ENCODE results near the gene H2BK1. TPM values are rescaled to one million over a fixed set of nuclear protein-coding genes. Genes with fewer than 3 reads are reported as not detected.

H2BK1 gene
- total RNA-seq, 2 donors from 2014 or later: not detected

DNA sequence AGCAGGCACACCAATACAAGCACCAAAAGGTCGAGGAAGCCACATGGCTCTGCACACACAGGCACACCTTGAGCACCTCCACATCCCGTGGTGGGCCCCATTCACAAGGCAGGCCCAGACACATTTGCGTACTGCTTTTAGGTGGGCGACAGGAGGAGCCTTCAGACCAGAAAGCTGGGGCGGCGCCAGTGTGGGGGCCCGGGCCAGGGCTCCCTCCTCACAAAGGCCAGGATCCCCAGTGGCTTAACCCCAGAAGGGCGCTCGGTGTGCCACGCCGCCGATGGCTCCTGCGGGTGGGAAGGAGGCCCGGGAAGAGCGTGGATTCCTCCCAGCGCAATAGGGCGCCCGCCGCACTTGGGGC, 41.0 kb upstream of the H2BK1 start:
- H3K27ac Mint-ChIP-seq: no peak overlapping the region
- peaks cover 29% of the 10 kb centered on the region for H3K4me1 ChIP-seq (ENCODE audit: control insufficient read depth, insufficient read depth, low read length)
- peak overlapping the region; percentile 74 for H3K4me3 Mint-ChIP-seq

DNA sequence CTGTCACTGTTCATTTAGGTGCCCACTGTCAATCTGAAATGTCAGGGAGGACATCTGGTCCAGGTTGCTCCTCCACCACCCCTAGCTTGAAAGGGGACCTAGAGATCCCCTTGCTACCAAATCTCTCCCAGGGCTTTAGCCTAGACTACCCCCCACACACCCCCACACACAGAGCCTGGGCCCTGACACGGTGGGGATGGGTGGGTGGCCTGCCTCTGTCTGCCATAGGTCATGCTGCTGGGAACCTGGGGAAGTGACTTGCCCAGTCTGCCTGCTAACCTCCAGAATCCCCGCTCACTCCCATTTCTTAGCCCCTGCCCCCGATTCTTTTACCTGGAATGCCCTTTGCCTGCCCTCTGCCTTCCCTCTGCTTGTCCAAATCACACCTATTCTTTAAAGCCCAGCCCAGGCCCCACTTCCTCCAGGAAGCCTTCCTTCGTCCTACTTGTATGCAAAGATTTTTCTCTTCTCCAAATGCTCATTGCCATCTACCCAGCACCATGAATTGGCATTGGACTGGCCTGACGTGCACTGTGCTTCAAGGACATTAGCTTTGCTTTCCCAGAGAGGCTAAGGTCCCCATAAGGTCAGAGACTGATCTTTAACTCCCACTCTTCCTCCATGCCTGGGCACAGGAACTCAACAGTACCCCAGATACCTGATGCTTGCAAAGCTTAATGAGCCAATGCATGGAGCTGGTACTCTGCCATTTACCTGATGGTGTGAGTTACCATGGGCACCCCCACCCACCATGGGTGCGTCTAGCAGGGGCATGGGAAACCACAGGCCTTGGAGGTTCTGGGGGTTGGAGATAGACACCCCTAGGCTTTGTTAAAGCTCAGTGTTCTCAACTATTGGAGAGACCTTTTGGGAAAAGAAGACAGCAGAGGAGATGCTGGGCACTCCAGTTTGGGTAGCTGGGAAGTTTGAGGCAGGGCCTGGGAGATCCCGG, 40.2 kb upstream of the H2BK1 start:
- Histone ChIP-seq H3K4me3 (ENCODE audit: low read length) (peak overlapping the region; percentile 48), H3K27ac (ENCODE audit: low read depth, low read length) (no peak overlapping the region), H3K9ac (ENCODE audit: extremely low read depth, low read length, poor library complexity, severe bottlenecking) (no peak overlapping the region), H3K36me3 (ENCODE audit: control insufficient read depth, insufficient read depth, low read length) (no peaks in the 10 kb centered on the region), H3K9me3 (ENCODE audit: control insufficient read depth, low read length) (no peaks in the 10 kb centered on the region), H3K4me1 (ENCODE audit: control insufficient read depth, insufficient read depth, low read length) (peaks cover 29% of the 10 kb centered on the region), H3K27me3 (ENCODE audit: control insufficient read depth, insufficient read depth, low read length, poor library complexity, severe bottlenecking) (no peaks in the 10 kb centered on the region)
- TF ChIP-seq, protein P1, sequence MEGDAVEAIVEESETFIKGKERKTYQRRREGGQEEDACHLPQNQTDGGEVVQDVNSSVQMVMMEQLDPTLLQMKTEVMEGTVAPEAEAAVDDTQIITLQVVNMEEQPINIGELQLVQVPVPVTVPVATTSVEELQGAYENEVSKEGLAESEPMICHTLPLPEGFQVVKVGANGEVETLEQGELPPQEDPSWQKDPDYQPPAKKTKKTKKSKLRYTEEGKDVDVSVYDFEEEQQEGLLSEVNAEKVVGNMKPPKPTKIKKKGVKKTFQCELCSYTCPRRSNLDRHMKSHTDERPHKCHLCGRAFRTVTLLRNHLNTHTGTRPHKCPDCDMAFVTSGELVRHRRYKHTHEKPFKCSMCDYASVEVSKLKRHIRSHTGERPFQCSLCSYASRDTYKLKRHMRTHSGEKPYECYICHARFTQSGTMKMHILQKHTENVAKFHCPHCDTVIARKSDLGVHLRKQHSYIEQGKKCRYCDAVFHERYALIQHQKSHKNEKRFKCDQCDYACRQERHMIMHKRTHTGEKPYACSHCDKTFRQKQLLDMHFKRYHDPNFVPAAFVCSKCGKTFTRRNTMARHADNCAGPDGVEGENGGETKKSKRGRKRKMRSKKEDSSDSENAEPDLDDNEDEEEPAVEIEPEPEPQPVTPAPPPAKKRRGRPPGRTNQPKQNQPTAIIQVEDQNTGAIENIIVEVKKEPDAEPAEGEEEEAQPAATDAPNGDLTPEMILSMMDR (conservative IDR thresholded peaks at IDR 0.05): no peak
- WGBS, 2 experiments (ENCODE audit: insufficient coverage in 1 of 2, insufficient read length in 1 of 2): 70 to 75% methylated on average over 5 to 7 of the region's 7 CpGs
- H3K4me3 Mint-ChIP-seq: peak overlapping the region; percentile 74
- H3K27ac Mint-ChIP-seq: peak overlapping the region; percentile 66
- H3K4me1 Mint-ChIP-seq: peaks cover 47% of the 10 kb centered on the region
- H3K36me3 Mint-ChIP-seq (ENCODE audit: low read depth): no peaks in the 10 kb centered on the region
- H3K27me3 Mint-ChIP-seq (ENCODE audit: insufficient read depth): peaks cover 54% of the 10 kb centered on the region
- no peaks in the 10 kb centered on the region for H3K9me3 Mint-ChIP-seq
- no peak for DNase-seq

More for the DNA sequence above, 41.0 kb upstream of the H2BK1 start:
- Mint-ChIP-seq H3K4me1 (peaks cover 44% of the 10 kb centered on the region), H3K36me3 (ENCODE audit: low read depth) (no peaks in the 10 kb centered on the region), H3K27me3 (ENCODE audit: insufficient read depth) (peaks cover 55% of the 10 kb centered on the region), H3K9me3 (no peaks in the 10 kb centered on the region)
- Histone ChIP-seq H3K9ac (ENCODE audit: extremely low read depth, low read length, poor library complexity, severe bottlenecking) (no peak overlapping the region), H3K27ac (ENCODE audit: low read depth, low read length) (peak overlapping the region; percentile 57), H3K4me3 (ENCODE audit: low read length) (no peak overlapping the region), H3K27me3 (ENCODE audit: control insufficient read depth, insufficient read depth, low read length, poor library complexity, severe bottlenecking) (no peaks in the 10 kb centered on the region), H3K36me3 (ENCODE audit: control insufficient read depth, insufficient read depth, low read length) (no peaks in the 10 kb centered on the region), H3K9me3 (ENCODE audit: control insufficient read depth, low read length) (no peaks in the 10 kb centered on the region)
- 19 to 22% methylated on average over 7 to 19 of the region's 19 CpGs for WGBS, 2 experiments (ENCODE audit: insufficient coverage in 1 of 2, insufficient read length in 1 of 2)
- TF ChIP-seq, protein P1 (conservative IDR thresholded peaks at IDR 0.05): no peak
- peak; percentile 66 for DNase-seq

DNA sequence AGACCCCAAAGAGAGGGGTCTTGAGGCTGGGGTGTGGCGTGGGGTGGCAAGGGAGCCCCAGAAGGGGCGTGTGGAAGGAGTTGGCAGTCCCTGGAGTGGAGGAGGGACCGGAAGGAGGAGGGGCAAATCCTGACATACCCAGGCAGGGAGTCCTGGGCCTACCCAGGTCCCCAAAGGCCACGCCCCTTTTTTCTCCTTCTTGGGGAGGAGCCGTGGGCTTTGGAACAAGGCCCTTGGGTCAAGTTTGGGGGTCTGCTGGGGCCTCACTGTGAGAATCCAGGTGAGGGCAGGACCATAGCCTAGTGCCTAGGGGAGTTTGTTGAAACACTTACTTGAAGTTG, 39.4 kb upstream of the H2BK1 start:
- Histone ChIP-seq H3K36me3 (ENCODE audit: control insufficient read depth, insufficient read depth, low read length) (no peaks in the 10 kb centered on the region), H3K9ac (ENCODE audit: extremely low read depth, low read length, poor library complexity, severe bottlenecking) (no peak overlapping the region), H3K9me3 (ENCODE audit: control insufficient read depth, low read length) (no peaks in the 10 kb centered on the region), H3K27ac (ENCODE audit: low read depth, low read length) (peak overlapping the region; percentile 87), H3K4me3 (ENCODE audit: low read length) (peak overlapping the region; percentile 77), H3K4me1 (ENCODE audit: control insufficient read depth, insufficient read depth, low read length) (peaks cover 33% of the 10 kb centered on the region), H3K27me3 (ENCODE audit: control insufficient read depth, insufficient read depth, low read length, poor library complexity, severe bottlenecking) (no peaks in the 10 kb centered on the region)
- H3K4me1 Mint-ChIP-seq: peaks cover 49% of the 10 kb centered on the region
- no peaks in the 10 kb centered on the region for H3K36me3 Mint-ChIP-seq (ENCODE audit: low read depth)
- peak overlapping the region; percentile 74 for H3K4me3 Mint-ChIP-seq
- WGBS, 2 experiments (ENCODE audit: insufficient coverage in 1 of 2, insufficient read length in 1 of 2): 20 to 25% methylated on average over 1 to 5 of the region's 5 CpGs
- H3K9me3 Mint-ChIP-seq: no peaks in the 10 kb centered on the region
- peak; percentile 76 for DNase-seq
- no peak overlapping the region for H3K27ac Mint-ChIP-seq
- TF ChIP-seq, protein P1 (conservative IDR thresholded peaks at IDR 0.05): no peak
- peaks cover 47% of the 10 kb centered on the region for H3K27me3 Mint-ChIP-seq (ENCODE audit: insufficient read depth)

All from endodermal cell (in vitro differentiated cells).